HepG2 (cell line): ENCODE measurements around the gene TRAF5. TPM values are rescaled to one million over a fixed set of nuclear protein-coding genes. Genes with fewer than 3 reads are reported as not detected.

ENCODE experiments used
- ATAC-seq: fragments of 200-7000 bp; cut with Tn5 transposase; 3 replicates; pipeline ENCODE4 v1.9.1; 2020; ENCODE audit warnings: mild to moderate bottlenecking, moderate library complexity
- BruUV-seq: library from RNA; stranded (reverse); fragments of 400-500 nt; replicated peaks from 2 replicates; lab custom pipeline; 2021; lab: Mats Ljungman, UMichigan
- CTCF ChIA-PET: fragments of 300-600 bp; formaldehyde crosslinking; extraction: SDS; loops from one replicate; lab custom pipeline; 2021; ENCODE audit warnings: low total read pairs, inconsistent platforms, low intra/inter-chr PET ratio; lab: Yijun Ruan, JAX
- POLR2A ChIA-PET: fragments of 350-600 bp; sonication (Branson Sonifier 250); formaldehyde crosslinking; loops from one replicate; lab custom pipeline; 2020; ENCODE audit warnings: antibody characterized with exemption, inconsistent platforms; lab: Yijun Ruan, JAX
- DNase-seq: peaks from one replicate; pipeline ENCODE4 v3.0.0-alpha.2; 2015; ENCODE audit warnings: low spot score
- FAIRE-seq: peaks from 3 replicates; lab custom pipeline; 2011; peaks lifted over from hg19 to GRCh38; lab: Jason Lieb, UNC
- H2AFZ ChIP-seq: one replicate; pipeline ENCODE4 v1.6.1; 2011; ENCODE audit warnings: low read length, inconsistent platforms
- H3K27ac ChIP-seq: fragments of 300-600 bp; 3 replicates; pipeline ENCODE4 v1.8.0; 2011; ENCODE audit warnings: mixed run types, mild to moderate bottlenecking, mixed read lengths, low read length, inconsistent platforms; ENCODE audit not compliant: insufficient read depth; ENCODE audit errors: extremely low read length
- H3K27me3 ChIP-seq, 2 experiments: fragments of 200-600 bp in 1 of 2; 2 replicates in 1 of 2; 3 replicates in 1 of 2; pipeline versions ENCODE4 v1.6.0 to v1.8.0; 2011; ENCODE audit warnings: low read length in 2 of 2, mild to moderate bottlenecking in 2 of 2, moderate library complexity in 2 of 2, inconsistent platforms in 1 of 2; ENCODE audit not compliant: insufficient read depth in 2 of 2, control insufficient read depth in 1 of 2
- H3K36me3 ChIP-seq, 2 experiments: fragments of 200-600 bp in 1 of 2; replicated peaks in 1 of 2; 2 replicates in 1 of 2; 3 replicates in 1 of 2; pipeline versions ENCODE4 v1.5.1 to v1.8.0; 2011; ENCODE audit warnings: low read length in 2 of 2, inconsistent platforms in 1 of 2; ENCODE audit not compliant: insufficient read depth in 2 of 2, control insufficient read depth in 1 of 2
- H3K4me1 ChIP-seq: 2 replicates; pipeline ENCODE4 v1.5.1; 2012; ENCODE audit warnings: low read length, inconsistent platforms; ENCODE audit not compliant: insufficient read depth
- H3K4me2 ChIP-seq: 2 replicates; pipeline ENCODE4 v1.6.0; 2011; ENCODE audit warnings: low read depth, low read length, inconsistent platforms
- H3K4me3 ChIP-seq, 3 experiments: fragments of 200-600 bp in 1 of 3; sonication (generic), shearing (Covaris generic) in 1 of 3; replicated peaks in 1 of 3; 2 replicates each; pipeline ENCODE4 v1.5.1; 2011 to 2016; ENCODE audit warnings: low read length in 3 of 3, inconsistent platforms in 2 of 3, low read depth in 2 of 3, mild to moderate bottlenecking in 2 of 3, control low read depth in 1 of 3, mixed read lengths in 1 of 3; ENCODE audit not compliant: insufficient read depth in 1 of 3
- H3K79me2 ChIP-seq: one replicate; pipeline ENCODE4 v1.6.1; 2011; ENCODE audit warnings: low read length, inconsistent platforms; ENCODE audit not compliant: insufficient read depth
- H3K9ac ChIP-seq: 2 replicates; pipeline ENCODE4 v1.6.0; 2011; ENCODE audit warnings: mild to moderate bottlenecking, low read depth, low read length, inconsistent platforms; ENCODE audit not compliant: insufficient read depth
- H3K9me3 ChIP-seq: 2 replicates; pipeline ENCODE4 v1.5.1; 2012; ENCODE audit warnings: mild to moderate bottlenecking, low read length
- H4K20me1 ChIP-seq: 2 replicates; pipeline ENCODE4 v1.6.0; 2011; ENCODE audit warnings: inconsistent platforms, mild to moderate bottlenecking, low read length, moderate library complexity; ENCODE audit not compliant: insufficient read depth
- GABPA ChIP-seq, 2 experiments: IDR thresholded peaks; 2 replicates each; pipeline ENCODE4 v1.6.1; 2011 to 2016; ENCODE audit warnings: low read depth in 2 of 2, low read length in 1 of 2, missing biosample characterization in 1 of 2, missing genetic modification characterization in 1 of 2
- HOXD1 ChIP-seq: sonication (generic); formaldehyde crosslinking; IDR thresholded peaks from 2 replicates; pipeline ENCODE4 v1.5.0; 2020; ENCODE audit warnings: missing genetic modification reagents
- ONECUT2 ChIP-seq: sonication (generic); formaldehyde crosslinking; IDR thresholded peaks from 2 replicates; pipeline ENCODE4 v1.4.0; 2020; ENCODE audit warnings: missing genetic modification reagents
- PAF1 ChIP-seq: IDR thresholded peaks from 2 replicates; pipeline ENCODE4 v1.6.1; 2016; ENCODE audit warnings: missing genetic modification reagents, missing compliant biosample characterization
- PTBP1 ChIP-seq: fragments of 200-400 bp; formaldehyde crosslinking; IDR thresholded peaks from 2 replicates; pipeline ENCODE4 v1.6.1; 2018; ENCODE audit warnings: low read length, low read depth; ENCODE audit not compliant: poor library complexity, severe bottlenecking
- TMF1 ChIP-seq: sonication (generic); formaldehyde crosslinking; IDR thresholded peaks from 2 replicates; pipeline ENCODE4 v1.8.1; 2022; ENCODE audit warnings: low read depth, missing genetic modification reagents
- ZBED4 ChIP-seq: sonication (generic); formaldehyde crosslinking; IDR thresholded peaks from 2 replicates; pipeline ENCODE4 v1.4.0; 2020; ENCODE audit warnings: missing genetic modification reagents, borderline replicate concordance
- ZNF18 ChIP-seq: sonication (generic); formaldehyde crosslinking; IDR thresholded peaks from 2 replicates; pipeline ENCODE4 v1.8.0; 2022; ENCODE audit warnings: mild to moderate bottlenecking, missing genetic modification reagents; ENCODE audit not compliant: insufficient replicate concordance
- ZNF337 ChIP-seq: sonication (generic); formaldehyde crosslinking; IDR thresholded peaks from 2 replicates; pipeline ENCODE4 v1.5.1; 2020; ENCODE audit warnings: missing genetic modification reagents, low read depth, mild to moderate bottlenecking, borderline replicate concordance
- WGBS: methylation state at CpG from one replicate; pipeline ENCODE4 v1.1.6; 2017; ENCODE audit warnings: low lambda C conversion rate; 5-methylcytosine and 5-hydroxymethylcytosine counted together
- in situ Hi-C: cut with HindIII; loops from 2 replicates; pipeline ENCODE4 v1.10.0; 2017; ENCODE audit warnings: low pct_unique_long_range_greater_than_20kb; ENCODE audit not compliant: extremely low pct_ligation_motif_present
- intact Hi-C: fragments of 100-400 bp; cut with micrococcal nuclease; formaldehyde crosslinking; loops from one replicate; pipeline ENCODE4 v1.10.0; 2022; ENCODE audit not compliant: unreplicated experiment
- polyA plus RNA-seq, 8 experiments: library from polyadenylated mRNA; depleted of rRNA in 3 of 8; stranded (reverse) in 7 of 8; unstranded in 1 of 8; fragments of >200 nt; fragmentation: Illumina TruSeq in 4 of 8; extraction: Trizol in 4 of 8; gene quantifications; 2 replicates each; pipeline versions ENCODE4 v1.2.1 to v1.2.3, GENCODE V29; 2011 to 2016; ENCODE audit warnings: low read depth in 4 of 8, missing spikeins in 1 of 8, mixed read lengths in 1 of 8; ENCODE audit not compliant: insufficient read depth in 1 of 8
- total RNA-seq, 5 experiments: library from RNA; depleted of rRNA; stranded (reverse); fragments of >200 nt; fragmentation: Illumina TruSeq; extraction: Trizol; gene quantifications; 2 replicates each; pipeline ENCODE4 v1.2.3, GENCODE V29; 2016; ENCODE audit warnings: low read depth in 1 of 5

Gene TRAF5
- total and polyA plus RNA-seq, 2 of the 13 experiments (the other 11 are each of a cell fraction or from before 2014, with no cell fraction given), result 0.27 to 1.6 TPM

GRCh38 chr1:211358685-211359084 is 32.1 kb downstream of the TRAF5 start:
- intact Hi-C loops, result no loop called here
- POLR2A ChIA-PET, result no interaction called here
- 100% methylated on average over 1 of the region's 1 CpG for WGBS

GRCh38 chr1:211359876-211360275 is 33.2 kb downstream of the TRAF5 start:
- Histone ChIP-seq H3K27ac (no peak overlapping the region), H3K4me2 (no peak overlapping the region), H3K4me1 (peaks cover 17% of the 10 kb centered on the region), H3K27me3 (no peaks in the 10 kb centered on the region), H3K36me3 (no peaks in the 10 kb centered on the region), H3K79me2 (no peaks in the 10 kb centered on the region), H2AFZ (no peak overlapping the region), H3K9ac (no peak overlapping the region), H3K4me3 (no peak overlapping the region), H3K9me3 (no peaks in the 10 kb centered on the region), H4K20me1 (no peaks in the 10 kb centered on the region)
- WGBS, result 70% methylated on average over 3 of the region's 3 CpGs
- intact Hi-C loops (no loop called here), in situ Hi-C loops (no loop called here)
- FAIRE-seq (no peak), DNase-seq (no peak), ATAC-seq (no peak)
- no TSS peak for BruUV-seq
- TF ChIP-seq GABPA (IDR thresholded peaks at IDR 0.05; ENCODE audit: low read depth, low read length) (no peak), GABPA (CRISPR knock-in tag; IDR thresholded peaks at IDR 0.05; ENCODE audit: low read depth) (no peak), PAF1 (CRISPR knock-in tag) (no peak), TMF1 (no peak), ZNF337 (CRISPR knock-in tag) (no peak), HOXD1 (CRISPR knock-in tag) (no peak), ZBED4 (no peak)
- ChIA-PET POLR2A (no interaction called here), CTCF (no interaction called here)

More at GRCh38 chr1:211358685-211359084, 32.1 kb downstream of the TRAF5 start:
- no peak overlapping the region for H3K27ac ChIP-seq
- no TSS peak for BruUV-seq
- no peak overlapping the region for H2AFZ ChIP-seq
- no peaks in the 10 kb centered on the region for H3K9me3 ChIP-seq
- ATAC-seq, result no peak
- no peak overlapping the region for H3K4me3 ChIP-seq
- H3K4me1 ChIP-seq, result peaks cover 25% of the 10 kb centered on the region
- no peak overlapping the region for H3K9ac ChIP-seq
- FAIRE-seq, result no peak
- in situ Hi-C loops, result no loop called here
- DNase-seq, result no peak
- TF ChIP-seq ZNF18 (no peak), PTBP1 (no peak), ONECUT2 (CRISPR knock-in tag) (no peak)
- H4K20me1 ChIP-seq, result no peaks in the 10 kb centered on the region
- CTCF ChIA-PET, result no interaction called here
- H3K4me2 ChIP-seq, result no peak overlapping the region
- H3K79me2 ChIP-seq, result no peaks in the 10 kb centered on the region
- H3K27me3 ChIP-seq, result no peaks in the 10 kb centered on the region
- no peaks in the 10 kb centered on the region for H3K36me3 ChIP-seq
